ENCODE results near the gene MELK. TPM values are rescaled to one million over a fixed set of nuclear protein-coding genes. Genes with fewer than 3 reads are reported as not detected.

Gene MELK
- total RNA-seq, 1 experiment from 2014 or later, result 33.3 TPM

DNA sequence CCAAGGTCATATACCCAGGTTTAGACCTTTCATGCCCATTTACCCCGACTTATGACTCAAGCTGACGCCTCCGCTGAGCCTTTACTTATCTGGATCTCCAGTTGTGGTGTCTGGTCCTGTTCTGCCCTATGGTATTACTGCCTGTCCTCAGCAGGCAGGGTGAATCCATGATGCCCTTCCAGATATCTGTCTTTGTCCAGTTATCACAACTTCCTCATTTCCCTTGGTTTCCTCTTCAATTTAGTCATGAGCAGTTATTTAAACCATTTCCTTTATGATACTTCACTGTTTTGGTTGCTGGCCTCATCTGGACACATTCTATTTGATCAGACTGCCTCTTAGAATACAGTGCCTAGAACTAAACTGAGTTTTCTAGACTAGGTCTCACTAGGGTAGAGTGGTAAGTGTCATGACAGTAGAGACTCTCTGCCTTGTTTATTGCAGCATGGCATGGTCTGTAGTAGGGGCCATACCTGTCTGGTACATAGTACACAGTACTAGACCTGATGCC is 93.3 kb downstream of the MELK start:
- TF ChIP-seq, protein P1, sequence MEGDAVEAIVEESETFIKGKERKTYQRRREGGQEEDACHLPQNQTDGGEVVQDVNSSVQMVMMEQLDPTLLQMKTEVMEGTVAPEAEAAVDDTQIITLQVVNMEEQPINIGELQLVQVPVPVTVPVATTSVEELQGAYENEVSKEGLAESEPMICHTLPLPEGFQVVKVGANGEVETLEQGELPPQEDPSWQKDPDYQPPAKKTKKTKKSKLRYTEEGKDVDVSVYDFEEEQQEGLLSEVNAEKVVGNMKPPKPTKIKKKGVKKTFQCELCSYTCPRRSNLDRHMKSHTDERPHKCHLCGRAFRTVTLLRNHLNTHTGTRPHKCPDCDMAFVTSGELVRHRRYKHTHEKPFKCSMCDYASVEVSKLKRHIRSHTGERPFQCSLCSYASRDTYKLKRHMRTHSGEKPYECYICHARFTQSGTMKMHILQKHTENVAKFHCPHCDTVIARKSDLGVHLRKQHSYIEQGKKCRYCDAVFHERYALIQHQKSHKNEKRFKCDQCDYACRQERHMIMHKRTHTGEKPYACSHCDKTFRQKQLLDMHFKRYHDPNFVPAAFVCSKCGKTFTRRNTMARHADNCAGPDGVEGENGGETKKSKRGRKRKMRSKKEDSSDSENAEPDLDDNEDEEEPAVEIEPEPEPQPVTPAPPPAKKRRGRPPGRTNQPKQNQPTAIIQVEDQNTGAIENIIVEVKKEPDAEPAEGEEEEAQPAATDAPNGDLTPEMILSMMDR (IDR thresholded peaks at IDR 0.05; ENCODE audit: unreplicated experiment), result no peak
- Mint-ChIP-seq H3K4me1 (ENCODE audit: insufficient read depth, unreplicated experiment) (peaks cover 5% of the 10 kb centered on the region), H3K27ac (ENCODE audit: low read depth, unreplicated experiment) (peak overlapping the region; percentile 6), H3K36me3 (ENCODE audit: insufficient read depth, unreplicated experiment) (peaks cover 10% of the 10 kb centered on the region), H3K4me3 (ENCODE audit: unreplicated experiment) (no peak overlapping the region), H3K27me3 (ENCODE audit: insufficient read depth, unreplicated experiment) (no peaks in the 10 kb centered on the region), H3K9me3 (ENCODE audit: unreplicated experiment) (peaks cover 6% of the 10 kb centered on the region)
- BruUV-seq (replicated peaks), result no TSS peak
- DNase-seq (ENCODE audit: unreplicated experiment), result no peak
- ChIA-PET CTCF (no interaction called here), POLR2A (interaction anchor here (0.9 kb wide), 1 partner anchor 200 kb away, joined by 3 read pairs; no protein-coding TSS in a partner anchor)
- intact Hi-C loops (cut with micrococcal nuclease), result no loop called here

- ChIA-PET POLR2A (no interaction called here), CTCF (interaction anchor here (0.5 to 1.5 kb wide), 2 partner anchors 9 to 211 kb away, joined by 3 to 4 read pairs; no protein-coding TSS in a partner anchor)
- Mint-ChIP-seq H3K4me1 (ENCODE audit: insufficient read depth, unreplicated experiment) (no peaks in the 10 kb centered on the region), H3K36me3 (ENCODE audit: insufficient read depth, unreplicated experiment) (peaks cover 33% of the 10 kb centered on the region), H3K27me3 (ENCODE audit: insufficient read depth, unreplicated experiment) (no peaks in the 10 kb centered on the region), H3K9me3 (ENCODE audit: unreplicated experiment) (no peaks in the 10 kb centered on the region), H3K4me3 (ENCODE audit: unreplicated experiment) (no peak overlapping the region), H3K27ac (ENCODE audit: low read depth, unreplicated experiment) (no peak overlapping the region)
- BruUV-seq (replicated peaks), result no TSS peak
- DNase-seq (ENCODE audit: unreplicated experiment), result no peak
- TF ChIP-seq, protein P1 (IDR thresholded peaks at IDR 0.05; ENCODE audit: unreplicated experiment), result no peak
- intact Hi-C loops (cut with micrococcal nuclease), result no loop called here
Observed at GRCh38 chr9:36671561-36671960, 98.9 kb downstream of the MELK start.

DNA sequence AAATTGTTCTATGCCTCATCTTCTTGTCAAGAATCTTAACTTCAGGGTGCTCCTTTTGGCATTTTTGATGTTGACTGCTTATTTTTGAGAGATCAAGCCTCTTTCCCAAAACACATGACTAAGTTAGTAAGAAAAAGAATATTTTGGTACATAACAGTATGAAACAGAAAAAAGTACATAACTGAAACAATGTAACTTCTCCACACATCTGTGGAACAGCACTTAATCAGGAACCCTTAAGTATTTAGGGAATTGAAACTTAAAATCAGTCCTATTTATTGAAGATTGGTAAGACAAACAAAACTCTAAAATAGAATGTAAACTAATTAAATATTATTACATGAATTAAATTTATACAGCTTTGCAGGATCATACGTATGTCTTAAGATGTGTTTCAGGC is 103.4 kb downstream of the MELK start:
- Mint-ChIP-seq H3K4me3 (ENCODE audit: unreplicated experiment) (no peak overlapping the region), H3K9me3 (ENCODE audit: unreplicated experiment) (no peaks in the 10 kb centered on the region), H3K27ac (ENCODE audit: low read depth, unreplicated experiment) (no peak overlapping the region), H3K27me3 (ENCODE audit: insufficient read depth, unreplicated experiment) (no peaks in the 10 kb centered on the region), H3K4me1 (ENCODE audit: insufficient read depth, unreplicated experiment) (no peaks in the 10 kb centered on the region), H3K36me3 (ENCODE audit: insufficient read depth, unreplicated experiment) (peaks cover 35% of the 10 kb centered on the region)
- intact Hi-C loops (cut with micrococcal nuclease), result no loop called here
- DNase-seq (ENCODE audit: unreplicated experiment), result no peak
- BruUV-seq (replicated peaks), result no TSS peak
- ChIA-PET POLR2A (interaction anchor here (0.5 kb wide), 1 partner anchor 36 kb away, joined by 3 read pairs; no protein-coding TSS in a partner anchor), CTCF (interaction anchor here (0.9 kb wide), 1 partner anchor 28 kb away, joined by 3 read pairs; no protein-coding TSS in a partner anchor)
- TF ChIP-seq, protein P1 (IDR thresholded peaks at IDR 0.05; ENCODE audit: unreplicated experiment), result no peak

- no peak for DNase-seq (ENCODE audit: unreplicated experiment)
- H3K4me1 Mint-ChIP-seq (ENCODE audit: insufficient read depth, unreplicated experiment), result no peaks in the 10 kb centered on the region
- ChIA-PET POLR2A (interaction anchor here (0.9 kb wide), 1 partner anchor 29 kb away, joined by 3 read pairs; no protein-coding TSS in a partner anchor), CTCF (interaction anchor here (0.9 kb wide), 1 partner anchor 29 kb away, joined by 3 read pairs; no protein-coding TSS in a partner anchor)
- no peaks in the 10 kb centered on the region for H3K9me3 Mint-ChIP-seq (ENCODE audit: unreplicated experiment)
- H3K4me3 Mint-ChIP-seq (ENCODE audit: unreplicated experiment), result no peak overlapping the region
- TF ChIP-seq, protein P1 (IDR thresholded peaks at IDR 0.05; ENCODE audit: unreplicated experiment), result no peak
- no TSS peak for BruUV-seq (replicated peaks)
- H3K27ac Mint-ChIP-seq (ENCODE audit: low read depth, unreplicated experiment), result no peak overlapping the region
- intact Hi-C loops (cut with micrococcal nuclease), result no loop called here
- H3K36me3 Mint-ChIP-seq (ENCODE audit: insufficient read depth, unreplicated experiment), result peaks cover 28% of the 10 kb centered on the region
- H3K27me3 Mint-ChIP-seq (ENCODE audit: insufficient read depth, unreplicated experiment), result no peaks in the 10 kb centered on the region
Observed at GRCh38 chr9:36676778-36677485, 104.2 kb downstream of the MELK start.

All from MCF 10A (cell line).